ENCODE data around the gene FRMD8. TPM values are rescaled to one million over a fixed set of nuclear protein-coding genes. Genes with fewer than 3 reads are reported as not detected.

FRMD8 gene
- total RNA-seq, 6 experiments from 2014 or later = 22.4 to 28.5 (median 27.1) TPM

DNA sequence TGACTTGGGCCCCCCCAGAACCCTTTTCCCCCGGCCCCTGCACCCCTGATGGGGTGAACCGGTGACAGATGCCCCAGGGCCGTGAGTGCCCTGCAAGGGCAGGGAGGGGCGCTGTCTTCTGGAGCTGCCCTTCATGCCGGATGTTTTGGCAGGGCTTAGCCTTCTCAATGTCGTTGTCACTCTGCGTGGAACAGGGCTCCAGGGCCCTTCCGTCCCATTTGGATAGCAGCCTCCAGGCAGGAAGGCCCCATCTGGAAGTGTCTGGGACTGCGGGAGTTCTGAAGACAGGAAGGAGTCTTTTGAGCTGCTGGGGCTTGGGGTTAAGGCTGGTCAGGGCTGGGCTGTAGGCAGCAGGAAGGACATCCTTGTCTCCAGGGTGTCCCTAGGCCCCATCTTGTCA lies 4.6 kb downstream of the FRMD8 start:
- peak; percentile 30 for DNase-seq
- Mint-ChIP-seq H3K9me3 (no peaks in the 10 kb centered on the region), H3K27ac (peak overlapping the region; percentile 86), H3K27me3 (ENCODE audit: insufficient read depth) (peaks cover 5% of the 10 kb centered on the region; the same call in 1 of the 2 replicates), H3K4me1 (ENCODE audit: low read depth) (peaks cover 43% of the 10 kb centered on the region), H3K36me3 (ENCODE audit: low read depth) (peaks cover 5% of the 10 kb centered on the region; the same call in 1 of the 2 replicates), H3K4me3 (peak overlapping the region; percentile 66)
- TF ChIP-seq, protein P1, sequence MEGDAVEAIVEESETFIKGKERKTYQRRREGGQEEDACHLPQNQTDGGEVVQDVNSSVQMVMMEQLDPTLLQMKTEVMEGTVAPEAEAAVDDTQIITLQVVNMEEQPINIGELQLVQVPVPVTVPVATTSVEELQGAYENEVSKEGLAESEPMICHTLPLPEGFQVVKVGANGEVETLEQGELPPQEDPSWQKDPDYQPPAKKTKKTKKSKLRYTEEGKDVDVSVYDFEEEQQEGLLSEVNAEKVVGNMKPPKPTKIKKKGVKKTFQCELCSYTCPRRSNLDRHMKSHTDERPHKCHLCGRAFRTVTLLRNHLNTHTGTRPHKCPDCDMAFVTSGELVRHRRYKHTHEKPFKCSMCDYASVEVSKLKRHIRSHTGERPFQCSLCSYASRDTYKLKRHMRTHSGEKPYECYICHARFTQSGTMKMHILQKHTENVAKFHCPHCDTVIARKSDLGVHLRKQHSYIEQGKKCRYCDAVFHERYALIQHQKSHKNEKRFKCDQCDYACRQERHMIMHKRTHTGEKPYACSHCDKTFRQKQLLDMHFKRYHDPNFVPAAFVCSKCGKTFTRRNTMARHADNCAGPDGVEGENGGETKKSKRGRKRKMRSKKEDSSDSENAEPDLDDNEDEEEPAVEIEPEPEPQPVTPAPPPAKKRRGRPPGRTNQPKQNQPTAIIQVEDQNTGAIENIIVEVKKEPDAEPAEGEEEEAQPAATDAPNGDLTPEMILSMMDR (IDR thresholded peaks at IDR 0.05) = peak; percentile 51

DNA sequence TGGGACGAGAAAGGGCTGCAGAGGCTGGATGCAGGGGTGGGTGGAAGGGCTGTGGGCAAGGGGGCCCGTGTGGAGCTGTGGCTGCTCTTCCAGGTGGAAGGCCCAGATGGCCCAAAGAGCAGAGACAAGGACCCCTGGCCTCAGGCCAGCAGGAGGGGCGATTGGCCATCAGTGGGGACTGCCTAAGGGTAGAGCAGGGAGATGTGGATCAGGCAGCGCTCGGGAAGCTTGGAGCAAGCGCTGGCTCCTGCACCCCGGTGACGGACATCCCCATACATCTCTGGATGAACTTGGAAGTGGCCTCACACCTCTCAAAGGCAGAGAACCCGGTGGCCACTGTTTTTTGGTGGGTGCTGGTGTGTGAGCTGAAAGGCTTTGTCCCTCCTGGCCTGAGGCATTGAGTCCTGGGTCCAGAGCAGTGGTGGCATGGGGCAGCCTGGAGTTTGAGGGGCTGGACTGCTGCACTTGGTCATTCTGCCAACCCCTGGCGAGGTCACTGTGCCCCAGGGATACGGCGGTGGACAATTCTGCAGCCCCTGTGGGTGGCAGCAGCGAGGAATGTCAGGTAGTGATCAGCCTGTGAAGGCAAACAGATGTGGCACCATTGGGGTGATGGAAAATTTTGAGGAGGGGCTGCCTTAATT lies 5.9 kb downstream of the FRMD8 start:
- no peaks in the 10 kb centered on the region for H3K9me3 Mint-ChIP-seq
- no peak overlapping the region for H3K4me3 Mint-ChIP-seq
- no peak for DNase-seq
- H3K36me3 Mint-ChIP-seq (ENCODE audit: low read depth) = peaks cover 8% of the 10 kb centered on the region
- TF ChIP-seq, protein P1 (IDR thresholded peaks at IDR 0.05) = no peak
- H3K27me3 Mint-ChIP-seq (ENCODE audit: insufficient read depth) = peaks cover 6% of the 10 kb centered on the region
- H3K4me1 Mint-ChIP-seq (ENCODE audit: low read depth) = peaks cover 43% of the 10 kb centered on the region
- peak overlapping the region; percentile 48 for H3K27ac Mint-ChIP-seq

DNA sequence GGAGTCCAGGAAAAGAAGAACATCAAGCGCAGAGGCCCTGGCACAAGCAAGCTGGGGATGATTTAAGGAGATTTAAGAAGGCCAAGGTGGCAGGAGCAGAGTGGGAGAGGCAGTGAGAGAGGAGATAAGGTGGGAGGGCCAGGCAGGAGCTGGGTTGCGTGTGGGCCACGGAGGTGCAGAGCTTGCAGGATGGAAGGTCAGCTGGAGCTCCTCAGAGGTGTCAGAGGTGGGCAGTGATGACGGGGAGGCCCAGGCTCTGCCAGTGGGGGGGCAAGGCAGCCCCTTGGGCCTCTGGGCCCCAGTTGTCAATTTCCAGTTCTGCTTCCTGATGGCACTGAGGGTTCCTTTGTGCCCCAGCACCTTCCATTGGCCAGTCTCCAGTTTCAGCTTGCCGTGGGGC lies 6.5 kb downstream of the FRMD8 start:
- Mint-ChIP-seq H3K36me3 (ENCODE audit: low read depth) (peaks cover 11% of the 10 kb centered on the region), H3K4me3 (no peak overlapping the region), H3K27me3 (ENCODE audit: insufficient read depth) (peaks cover 6% of the 10 kb centered on the region), H3K9me3 (no peaks in the 10 kb centered on the region), H3K27ac (no peak overlapping the region), H3K4me1 (ENCODE audit: low read depth) (peaks cover 43% of the 10 kb centered on the region)
- DNase-seq = no peak
- TF ChIP-seq, protein P1 (IDR thresholded peaks at IDR 0.05) = no peak

DNA sequence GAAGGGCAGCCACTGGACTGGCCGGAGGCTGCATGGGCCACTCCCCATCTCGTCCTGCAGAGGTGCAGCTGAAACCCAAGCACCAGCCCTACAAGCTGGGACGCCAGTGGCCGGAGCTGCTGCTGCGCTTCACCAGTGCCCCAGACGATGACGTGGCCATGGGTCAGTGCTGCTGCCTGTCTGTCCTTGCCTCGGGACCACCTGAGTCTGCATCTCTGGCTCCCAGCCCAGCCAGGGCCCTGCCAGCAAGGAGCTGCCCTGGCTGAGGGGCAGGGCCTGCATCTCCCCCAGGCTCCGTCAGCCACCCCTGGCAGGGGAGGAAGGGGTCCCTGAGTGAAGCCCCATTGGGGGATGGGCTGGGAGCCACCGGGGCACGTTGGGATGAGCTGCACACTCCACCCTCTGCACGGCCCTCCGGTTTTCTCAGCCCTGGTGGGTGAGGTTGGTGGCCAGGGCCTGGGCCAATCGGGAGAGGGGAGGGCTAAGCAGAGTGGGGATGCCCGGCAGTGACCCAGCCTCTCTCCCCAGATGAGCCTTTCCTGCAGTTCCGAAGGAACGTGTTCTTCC lies 7.2 kb downstream of the FRMD8 start:
- Mint-ChIP-seq H3K4me3 (no peak overlapping the region), H3K9me3 (no peaks in the 10 kb centered on the region), H3K27ac (no peak overlapping the region), H3K36me3 (ENCODE audit: low read depth) (peaks cover 14% of the 10 kb centered on the region), H3K4me1 (ENCODE audit: low read depth) (peaks cover 36% of the 10 kb centered on the region), H3K27me3 (ENCODE audit: insufficient read depth) (peaks cover 6% of the 10 kb centered on the region)
- DNase-seq = no peak
- TF ChIP-seq, protein P1 (IDR thresholded peaks at IDR 0.05) = no peak

DNA sequence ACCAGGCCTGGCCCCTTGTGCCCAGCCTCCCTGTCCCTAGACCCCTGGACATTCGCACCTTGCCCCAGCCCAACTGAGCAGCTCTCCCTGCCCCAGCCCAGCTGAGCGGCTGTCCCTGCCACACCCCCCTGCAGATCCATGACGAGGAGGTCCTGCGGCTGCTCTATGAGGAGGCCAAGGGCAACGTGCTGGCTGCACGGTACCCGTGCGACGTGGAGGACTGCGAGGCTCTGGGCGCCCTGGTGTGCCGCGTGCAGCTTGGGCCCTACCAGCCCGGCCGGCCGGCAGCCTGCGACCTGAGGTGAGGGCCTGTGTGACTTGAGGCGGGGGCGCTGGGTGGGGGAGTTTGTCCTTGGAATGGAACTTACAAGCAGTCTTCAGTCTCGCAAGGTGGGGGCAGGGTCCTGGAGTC lies 7.7 kb downstream of the FRMD8 start:
- Mint-ChIP-seq H3K4me3 (no peak overlapping the region), H3K27ac (no peak overlapping the region), H3K36me3 (ENCODE audit: low read depth) (peaks cover 17% of the 10 kb centered on the region), H3K4me1 (ENCODE audit: low read depth) (peaks cover 30% of the 10 kb centered on the region), H3K27me3 (ENCODE audit: insufficient read depth) (peaks cover 6% of the 10 kb centered on the region), H3K9me3 (no peaks in the 10 kb centered on the region)
- no peak for DNase-seq
- TF ChIP-seq, protein P1 (IDR thresholded peaks at IDR 0.05) = no peak

Data from HFFc6 (cell line).